Gastrocnemius medialis (tissue), 4 donors: ENCODE results near the gene UBL7. TPM values are rescaled to one million over a fixed set of nuclear protein-coding genes. Genes with fewer than 3 reads are reported as not detected.

Experiments used
- ATAC-seq, 2 donors: fragments of 150-250 bp; one replicate each; pipeline ENCODE4 v1.9.1; 2016
- DNase-seq, 2 donors: peaks; one replicate each; pipeline ENCODE4 v3.0.0-alpha.2; 2019
- H3K27ac ChIP-seq, 4 donors: fragments of 200-600 bp; sonication (generic); 1 replicate in 1 of 4; 2 replicates in 3 of 4; pipeline ENCODE4 v1.5.1; 2016 to 2018; ENCODE audit warnings: mild to moderate bottlenecking in 2 of 4, moderate library complexity in 1 of 4
- H3K27me3 ChIP-seq, 3 donors: fragments of 200-600 bp; sonication (generic) in 2 of 3; 1 replicate in 1 of 3; 2 replicates in 2 of 3; pipeline versions ENCODE4 v1.5.1 to v1.6.0; 2016 to 2019; ENCODE audit warnings: mild to moderate bottlenecking in 1 of 3, moderate library complexity in 1 of 3
- H3K36me3 ChIP-seq, 2 donors: fragments of 200-600 bp; sonication (generic) in 1 of 2; one replicate each; pipeline ENCODE4 v1.5.1; 2017 to 2018
- H3K4me1 ChIP-seq, 2 donors: fragments of 200-600 bp; sonication (generic) in 1 of 2; one replicate each; pipeline ENCODE4 v1.5.1; 2016 to 2017; ENCODE audit warnings: mild to moderate bottlenecking in 2 of 2
- H3K4me3 ChIP-seq, 4 donors: fragments of 200-600 bp; sonication (generic) in 3 of 4; 1 replicate in 1 of 4; 2 replicates in 3 of 4; pipeline ENCODE4 v1.5.1; 2016 to 2019; ENCODE audit warnings: mild to moderate bottlenecking in 2 of 4
- H3K9me3 ChIP-seq, 3 donors: fragments of 200-600 bp; sonication (generic) in 2 of 3; 1 replicate in 1 of 3; 2 replicates in 2 of 3; pipeline ENCODE4 v1.5.1; 2016 to 2019
- CTCF ChIP-seq, 5 experiments: fragments of 450-650 bp in 3 of 5; fragments of 200-600 bp in 2 of 5; sonication (generic) in 2 of 5; IDR thresholded peaks in 4 of 5; conservative IDR thresholded peaks in 1 of 5; 1 replicate in 4 of 5; 2 replicates in 1 of 5; pipeline ENCODE4 v1.5.1; 2016 to 2019; ENCODE audit warnings: antibody characterized with exemption in 5 of 5, mild to moderate bottlenecking in 3 of 5, moderate library complexity in 3 of 5
- POLR2A ChIP-seq, 2 donors: fragments of 450-650 bp; IDR thresholded peaks; one replicate each; pipeline ENCODE4 v1.6.1; 2017; ENCODE audit warnings: antibody characterized with exemption in 2 of 2, mild to moderate bottlenecking in 2 of 2, moderate library complexity in 2 of 2
- in situ Hi-C, 4 donors: fragments of 200-750 bp; cut with MboI; loops; one replicate each; pipeline versions ENCODE4 v1.15.0 to v1.8.0; 2017; ENCODE audit warnings: low sequenced_read_pairs in 4 of 4
- intact Hi-C: fragments of 100-400 bp; cut with DNase I; formaldehyde crosslinking; loops from one replicate; pipeline ENCODE4 v1.15.1; 2023; ENCODE audit warnings: low total_unique reads
- total RNA-seq, 4 donors: library from RNA; depleted of rRNA; stranded (reverse); fragments of >200 nt; gene quantifications; one replicate each; pipeline versions ENCODE4 v1.1.0 to v1.2.3, GENCODE V29; 2016

UBL7 gene
- total RNA-seq, 4 donors from 2014 or later = 66.4 to 139 (median 83.2) TPM

GRCh38 chr15:74443100-74443909, 17.7 kb downstream of the UBL7 start:
- no peak overlapping the region for H3K4me3 ChIP-seq
- intact Hi-C loops = no loop called here
- no peak for TF ChIP-seq POLR2A (IDR thresholded peaks at IDR 0.05)
- no peak for TF ChIP-seq CTCF (IDR thresholded peaks at IDR 0.05 in 4 of 5, conservative IDR thresholded peaks at IDR 0.05 in 1 of 5)
- H3K9me3 ChIP-seq = no peaks in the 10 kb centered on the region
- H3K4me1 ChIP-seq = peaks cover 18 to 24% of the 10 kb centered on the region in 2 donors
- ATAC-seq (no peak), DNase-seq (no peak)
- peaks cover 0 to 38% of the 10 kb centered on the region in 2 donors for H3K36me3 ChIP-seq
- in situ Hi-C loops = loop anchor here in 1 of 4 donors (5.0 kb wide), 2 partner anchors 44 to 61 kb away; no protein-coding TSS in a partner anchor
- H3K27me3 ChIP-seq = no peaks in the 10 kb centered on the region
- H3K27ac ChIP-seq = no peak overlapping the region

GRCh38 chr15:74442604-74443003, 18.4 kb downstream of the UBL7 start:
- Histone ChIP-seq H3K9me3 (no peaks in the 10 kb centered on the region), H3K4me1 (peaks cover 18 to 24% of the 10 kb centered on the region in 2 donors), H3K4me3 (no peak overlapping the region), H3K27ac (no peak overlapping the region), H3K27me3 (no peaks in the 10 kb centered on the region), H3K36me3 (peaks cover 0 to 31% of the 10 kb centered on the region in 2 donors)
- no peak for TF ChIP-seq CTCF (IDR thresholded peaks at IDR 0.05 in 4 of 5, conservative IDR thresholded peaks at IDR 0.05 in 1 of 5)
- TF ChIP-seq POLR2A (IDR thresholded peaks at IDR 0.05) = no peak
- in situ Hi-C loops (loop anchor here in 1 of 4 donors (5.0 kb wide), 2 partner anchors 45 to 60 kb away; no protein-coding TSS in a partner anchor), intact Hi-C loops (no loop called here)
- DNase-seq = no peak
- ATAC-seq = no peak

- H3K4me3 ChIP-seq = no peak overlapping the region
- no peak for ATAC-seq
- intact Hi-C loops = no loop called here
- H3K36me3 ChIP-seq = peaks cover 0 to 25% of the 10 kb centered on the region in 2 donors
- peaks cover 18 to 24% of the 10 kb centered on the region in 2 donors for H3K4me1 ChIP-seq
- in situ Hi-C loops = loop anchor here in 1 of 4 donors (5.0 kb wide), 2 partner anchors 45 to 60 kb away; no protein-coding TSS in a partner anchor
- H3K27me3 ChIP-seq = no peaks in the 10 kb centered on the region
- no peak for TF ChIP-seq CTCF (IDR thresholded peaks at IDR 0.05 in 4 of 5, conservative IDR thresholded peaks at IDR 0.05 in 1 of 5)
- TF ChIP-seq POLR2A (IDR thresholded peaks at IDR 0.05) = no peak
- no peak for DNase-seq
- no peaks in the 10 kb centered on the region for H3K9me3 ChIP-seq
- peak overlapping the region; percentile 13 to 68 (median 44) for H3K27ac ChIP-seq
These were observed 18.9 kb downstream of the UBL7 start for GRCh38 chr15:74442063-74442462.

- in situ Hi-C loops = loop anchor here in 1 of 4 donors (5.0 kb wide), 2 partner anchors 46 to 59 kb away; no protein-coding TSS in a partner anchor
These were observed 19.6 kb downstream of the UBL7 start for GRCh38 chr15:74441248-74441941.

More at GRCh38 chr15:74441248-74441941, 19.6 kb downstream of the UBL7 start:
- Histone ChIP-seq H3K27me3 (no peaks in the 10 kb centered on the region), H3K27ac (peak overlapping the region; percentile 13 to 68 (median 44)), H3K4me1 (peaks cover 18 to 24% of the 10 kb centered on the region in 2 donors), H3K4me3 (no peak overlapping the region), H3K9me3 (no peaks in the 10 kb centered on the region), H3K36me3 (peaks cover 0 to 19% of the 10 kb centered on the region in 2 donors)
- DNase-seq = no peak
- intact Hi-C loops = no loop called here
- TF ChIP-seq POLR2A (IDR thresholded peaks at IDR 0.05) (no peak), CTCF (IDR thresholded peaks at IDR 0.05 in 4 of 5, conservative IDR thresholded peaks at IDR 0.05 in 1 of 5) (no peak)
- ATAC-seq = peak in 1 of 2 donors; percentile 34
